Measurements from ENCODE around the gene NFIB. TPM values are rescaled to one million over a fixed set of nuclear protein-coding genes. Genes with fewer than 3 reads are reported as not detected.

Gene NFIB
- total RNA-seq, 4 donors from 2014 or later: 24.0 to 40.9 (median 30.6) TPM

- TF ChIP-seq CTCF (IDR thresholded peaks at IDR 0.05 in 4 of 5, conservative IDR thresholded peaks at IDR 0.05 in 1 of 5): no peak
- no peak for TF ChIP-seq POLR2A (IDR thresholded peaks at IDR 0.05)
Observed at GRCh38 chr9:14346811-14347405, 33.0 kb upstream of the NFIB start.

GRCh38 chr9:14346231-14346791, 32.4 kb upstream of the NFIB start:
- Histone ChIP-seq H3K4me1 (peaks cover 16 to 33% of the 10 kb centered on the region in 2 donors), H3K27me3 (no peaks in the 10 kb centered on the region), H3K4me3 (peak overlapping the region; percentile 65 to 78 (median 70)), H3K36me3 (no peaks in the 10 kb centered on the region), H3K27ac (peak overlapping the region; percentile 84 to 90 (median 87)), H3K9me3 (no peaks in the 10 kb centered on the region)
- TF ChIP-seq CTCF (IDR thresholded peaks at IDR 0.05 in 4 of 5, conservative IDR thresholded peaks at IDR 0.05 in 1 of 5): no peak
- TF ChIP-seq POLR2A (IDR thresholded peaks at IDR 0.05): peak in 1 of 2 donors; percentile 20
- DNase-seq (peak in 1 of 2 donors; percentile 63), ATAC-seq (no peak)
- intact Hi-C loops (cut with DNase I; ENCODE audit: low total_unique reads): loop anchor here (5.0 kb wide), 1 partner anchor 34 kb away; the partner anchor contains the start of gene NFIB
- in situ Hi-C loops (cut with MboI; ENCODE audit: low sequenced_read_pairs in 4 of 4): loop anchor here in 2 of 4 donors (25.0 kb wide), 2 partner anchors 91 to 634 kb away; no protein-coding TSS in a partner anchor

More at GRCh38 chr9:14346811-14347405, 33.0 kb upstream of the NFIB start:
- intact Hi-C loops (cut with DNase I; ENCODE audit: low total_unique reads): loop anchor here (5.0 kb wide), 1 partner anchor 35 kb away; the partner anchor contains the start of gene NFIB
- peak overlapping the region; percentile 65 to 78 (median 70) for H3K4me3 ChIP-seq
- no peaks in the 10 kb centered on the region for H3K36me3 ChIP-seq
- peak; percentile 5 to 22 for ATAC-seq
- in situ Hi-C loops (cut with MboI; ENCODE audit: low sequenced_read_pairs in 4 of 4): loop anchor here in 2 of 4 donors (25.0 kb wide), 2 partner anchors 90 to 635 kb away; no protein-coding TSS in a partner anchor
- H3K27me3 ChIP-seq: no peaks in the 10 kb centered on the region
- H3K4me1 ChIP-seq: peaks cover 19 to 35% of the 10 kb centered on the region in 2 donors
- peak in 1 of 2 donors; percentile 22 for DNase-seq
- H3K27ac ChIP-seq: peak overlapping the region; percentile 84 to 90 (median 87)
- H3K9me3 ChIP-seq: no peaks in the 10 kb centered on the region

DNA sequence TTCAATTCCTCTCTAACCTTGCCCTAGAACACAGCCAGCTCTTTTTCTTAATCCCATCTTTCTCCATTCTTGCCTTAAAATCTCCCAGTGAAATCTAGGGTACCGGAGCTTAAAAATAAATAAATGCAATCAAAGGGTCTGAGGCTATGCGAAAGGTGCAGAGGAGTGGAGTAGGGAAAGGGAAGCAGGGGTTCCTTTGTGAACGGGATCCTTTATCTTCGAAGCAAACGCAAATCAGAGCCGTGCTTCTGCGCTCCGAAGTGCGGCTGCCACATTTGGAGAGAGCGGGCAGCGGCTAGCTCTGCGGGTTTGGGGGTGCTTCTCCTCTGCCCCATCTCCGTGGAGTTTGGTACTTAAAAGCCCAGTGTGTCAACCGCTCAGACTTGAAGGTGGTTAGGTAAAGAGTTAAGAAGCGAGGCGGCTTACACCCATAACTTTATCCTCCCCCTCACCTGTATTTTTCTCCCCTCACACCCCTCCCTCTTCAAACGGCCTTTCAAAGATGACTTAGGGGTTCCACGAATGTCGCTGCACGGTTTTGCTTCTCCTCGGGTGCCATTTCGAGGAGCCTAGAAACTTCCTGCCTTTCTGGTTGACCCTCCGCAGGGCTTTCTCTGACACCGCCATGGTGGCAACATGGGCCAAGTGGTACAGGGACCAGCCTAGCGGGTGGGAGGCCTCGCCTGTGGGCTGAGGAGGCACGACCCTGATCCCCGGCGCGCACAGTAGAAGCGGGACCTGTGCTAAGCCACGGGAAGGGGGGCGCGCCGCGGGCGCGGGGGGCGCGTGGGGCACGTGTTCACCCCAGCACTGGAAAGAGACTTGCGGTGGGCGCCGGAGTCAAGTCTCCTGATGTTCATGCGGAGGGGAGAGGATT, 31.7 kb upstream of the NFIB start:
- ATAC-seq (no peak), DNase-seq (no peak)
- H3K4me3 ChIP-seq: peak overlapping the region; percentile 52 to 73 (median 66)
- H3K4me1 ChIP-seq: peaks cover 12 to 30% of the 10 kb centered on the region in 2 donors
- no peaks in the 10 kb centered on the region for H3K9me3 ChIP-seq
- H3K36me3 ChIP-seq: no peaks in the 10 kb centered on the region
- peak overlapping the region; percentile 84 to 90 (median 87) for H3K27ac ChIP-seq
- no peaks in the 10 kb centered on the region for H3K27me3 ChIP-seq
- TF ChIP-seq CTCF (IDR thresholded peaks at IDR 0.05 in 4 of 5, conservative IDR thresholded peaks at IDR 0.05 in 1 of 5) (no peak), POLR2A (IDR thresholded peaks at IDR 0.05) (no peak)
- in situ Hi-C loops (cut with MboI; ENCODE audit: low sequenced_read_pairs in 4 of 4): loop anchor here in 2 of 4 donors (25.0 kb wide), 2 partner anchors 92 to 633 kb away; no protein-coding TSS in a partner anchor
- intact Hi-C loops (cut with DNase I; ENCODE audit: low total_unique reads): loop anchor here (5.0 kb wide), 1 partner anchor 33 kb away; the partner anchor contains the start of gene NFIB

DNA sequence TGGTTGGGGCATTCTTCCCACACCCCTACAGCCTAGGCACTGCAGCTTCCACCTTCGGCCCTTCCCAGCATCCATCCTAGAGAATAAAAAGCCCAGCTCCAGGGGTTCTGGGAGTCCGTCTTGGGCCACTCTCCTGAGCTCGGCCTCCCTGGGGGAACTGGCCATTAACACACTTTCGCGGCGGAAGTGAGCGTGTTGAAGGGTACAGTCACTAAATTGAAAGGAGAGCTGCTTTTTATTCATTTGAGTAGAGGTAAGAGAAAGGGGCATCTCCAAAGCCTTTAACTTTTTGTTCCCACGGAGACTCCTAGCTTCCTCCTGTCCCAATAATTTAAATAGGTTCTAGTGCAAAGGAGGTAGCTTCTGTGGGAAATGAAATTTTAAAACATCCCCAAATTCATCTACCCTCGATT, 31.0 kb upstream of the NFIB start:
- intact Hi-C loops (cut with DNase I; ENCODE audit: low total_unique reads): loop anchor here (5.0 kb wide), 1 partner anchor 33 kb away; the partner anchor contains the start of gene NFIB
- H3K27me3 ChIP-seq: no peaks in the 10 kb centered on the region

More for the DNA sequence above, 31.0 kb upstream of the NFIB start:
- peak overlapping the region in 3 of 4 donors; percentile 44 to 68 (median 52) for H3K4me3 ChIP-seq
- H3K27ac ChIP-seq: peak overlapping the region; percentile 84 to 90 (median 87)
- no peaks in the 10 kb centered on the region for H3K36me3 ChIP-seq
- H3K9me3 ChIP-seq: no peaks in the 10 kb centered on the region
- ATAC-seq (no peak), DNase-seq (no peak)
- peaks cover 12 to 29% of the 10 kb centered on the region in 2 donors for H3K4me1 ChIP-seq
- TF ChIP-seq POLR2A (IDR thresholded peaks at IDR 0.05): no peak
- no peak for TF ChIP-seq CTCF (IDR thresholded peaks at IDR 0.05 in 4 of 5, conservative IDR thresholded peaks at IDR 0.05 in 1 of 5)
- in situ Hi-C loops (cut with MboI; ENCODE audit: low sequenced_read_pairs in 4 of 4): loop anchor here in 2 of 4 donors (25.0 kb wide), 2 partner anchors 92 to 633 kb away; no protein-coding TSS in a partner anchor
